K562 (cell line): ENCODE data around the gene STT3A. TPM values are rescaled to one million over a fixed set of nuclear protein-coding genes. Genes with fewer than 3 reads are reported as not detected.

Experiments used
- ARID3A ChIP-seq: IDR thresholded peaks from 2 replicates; pipeline ENCODE4 v1.6.1; 2012; ENCODE audit warnings: low read depth, low read length, improper control_type of control experiment, borderline replicate concordance
- BHLHE40 ChIP-seq: IDR thresholded peaks from 2 replicates; pipeline ENCODE4 v1.6.1; 2011; ENCODE audit warnings: low read length, improper control_type of control experiment
- CEBPG ChIP-seq, 3 experiments: fragments of 200-800 bp in 1 of 3; sonication (Bioruptor generic) in 1 of 3; sonication (generic) in 1 of 3; formaldehyde crosslinking in 1 of 3; IDR thresholded peaks in 2 of 3; conservative IDR thresholded peaks in 1 of 3; 2 replicates each; pipeline versions ENCODE4 v1.6.1 to v1.8.0; 2016 to 2022; ENCODE audit warnings: missing compliant biosample characterization in 2 of 3, missing genetic modification characterization in 2 of 3, mild to moderate bottlenecking in 1 of 3, missing genetic modification reagents in 1 of 3
- CEBPZ ChIP-seq: fragments of 150-350 bp; IDR thresholded peaks from 2 replicates; pipeline ENCODE4 v1.6.1; 2014; ENCODE audit warnings: low read depth, mild to moderate bottlenecking, low read length, borderline replicate concordance
- DEAF1 ChIP-seq: fragments of 450-650 bp; formaldehyde crosslinking; IDR thresholded peaks from 2 replicates; pipeline ENCODE4 v1.4.0; 2020; ENCODE audit warnings: mild to moderate bottlenecking, moderate library complexity
- FOXK2 ChIP-seq, 2 experiments: fragments of 450-650 bp; IDR thresholded peaks in 1 of 2; conservative IDR thresholded peaks in 1 of 2; 2 replicates each; pipeline ENCODE4 v1.6.1; 2016; ENCODE audit warnings: low read depth in 2 of 2, mild to moderate bottlenecking in 1 of 2
- GABPA ChIP-seq: fragments of 200-800 bp; sonication (Bioruptor generic); conservative IDR thresholded peaks from 2 replicates; pipeline ENCODE4 v1.6.1; 2016; ENCODE audit warnings: low read depth, missing genetic modification characterization, missing compliant biosample characterization
- HMG20A ChIP-seq: fragments of 450-650 bp; formaldehyde crosslinking; conservative IDR thresholded peaks from 2 replicates; pipeline ENCODE4 v1.4.0; 2020; ENCODE audit warnings: mild to moderate bottlenecking, mixed read lengths
- LEF1 ChIP-seq: fragments of 450-650 bp; IDR thresholded peaks from 2 replicates; pipeline ENCODE4 v1.6.1; 2016; ENCODE audit warnings: mild to moderate bottlenecking
- MBD2 ChIP-seq: sonication (generic); IDR thresholded peaks from 2 replicates; pipeline ENCODE4 v1.6.1; 2016; ENCODE audit warnings: low read depth, borderline replicate concordance
- MCM7 ChIP-seq, 2 experiments: fragments of 450-650 bp; IDR thresholded peaks; 2 replicates each; pipeline ENCODE4 v1.6.1; 2016 to 2018
- NEUROD1 ChIP-seq: fragments of 150-350 bp; IDR thresholded peaks from 2 replicates; pipeline ENCODE4 v1.6.1; 2014; ENCODE audit warnings: borderline replicate concordance, low read length, low read depth; ENCODE audit not compliant: partially characterized antibody
- NFE2 ChIP-seq: IDR thresholded peaks from 2 replicates; pipeline ENCODE4 v1.6.1; 2014; ENCODE audit warnings: antibody characterized with exemption, low read depth
- SMC3 ChIP-seq: conservative IDR thresholded peaks from 2 replicates; pipeline ENCODE4 v1.6.1; 2011; ENCODE audit warnings: low read depth, low read length, improper control_type of control experiment; ENCODE audit not compliant: insufficient read depth
- TCF15 ChIP-seq: fragments of 250-450 bp; sonication (Bioruptor Pico); IDR thresholded peaks from 2 replicates; pipeline ENCODE4 v1.8.0; 2022; ENCODE audit warnings: moderate library complexity, mild to moderate bottlenecking, inconsistent platforms
- TCF7 ChIP-seq: sonication (generic); IDR thresholded peaks from 2 replicates; pipeline ENCODE4 v1.6.1; 2016; ENCODE audit warnings: antibody characterized with exemption, borderline replicate concordance
- U2AF2 ChIP-seq: fragments of 200-400 bp; formaldehyde crosslinking; optimal IDR thresholded peaks from 2 replicates; pipeline ENCODE3; 2017; ENCODE audit warnings: low read depth, mild to moderate bottlenecking, low read length
- ZNF140 ChIP-seq: fragments of 250-450 bp; sonication (Bioruptor Pico); IDR thresholded peaks from 2 replicates; pipeline ENCODE4 v1.8.0; 2021; ENCODE audit warnings: moderate library complexity, mild to moderate bottlenecking, inconsistent platforms
- ZNF143 ChIP-seq: sonication (generic); formaldehyde crosslinking; IDR thresholded peaks from 2 replicates; pipeline ENCODE4 v1.9.0; 2022; ENCODE audit warnings: mild to moderate bottlenecking, missing genetic modification reagents
- ZNF232 ChIP-seq: sonication (generic); formaldehyde crosslinking; IDR thresholded peaks from 2 replicates; pipeline ENCODE4 v1.8.0; 2022; ENCODE audit warnings: mild to moderate bottlenecking, missing genetic modification reagents
- ZNF668 ChIP-seq: fragments of 250-450 bp; sonication (Bioruptor Pico); IDR thresholded peaks from 2 replicates; pipeline ENCODE4 v1.8.0; 2022; ENCODE audit warnings: mild to moderate bottlenecking, inconsistent platforms
- ZSCAN29 ChIP-seq: fragments of 450-650 bp; IDR thresholded peaks from 2 replicates; pipeline ENCODE4 v1.6.1; 2017
- polyA plus RNA-seq, 8 experiments: library from polyadenylated mRNA; depleted of rRNA in 4 of 8; stranded (reverse) in 5 of 8; unstranded in 3 of 8; fragments of >200 nt; fragmentation: Nextera tagmentation in 2 of 8; fragmentation: Illumina TruSeq in 1 of 8; extraction: Ambion mirVana in 2 of 8; extraction: Trizol in 1 of 8; gene quantifications; 2 replicates each; pipeline versions ENCODE4 v1.2.1 to v1.2.3, GENCODE V29; 2011 to 2014; ENCODE audit warnings: inconsistent platforms in 1 of 8, missing spikeins in 1 of 8
- total RNA-seq, 7 experiments: library from RNA; depleted of rRNA in 6 of 7; stranded (reverse); fragments of >200 nt in 6 of 7; fragmentation: Illumina TruSeq in 2 of 7; extraction: Trizol in 2 of 7; gene quantifications; 2 replicates each; pipeline versions ENCODE4 v1.2.1 to v1.2.3, GENCODE V29; 2011 to 2021; ENCODE audit warnings: low replicate concordance in 1 of 7

STT3A gene
- total and polyA plus RNA-seq, 9 of the 15 experiments (the other 6 are each of a cell fraction or from before 2014, with no cell fraction given), result 70.7 to 330 (median 192) TPM

- TF ChIP-seq DEAF1 (CRISPR knock-in tag) (no peak), BHLHE40 (no peak; the same call in 1 of the 2 replicates), TCF7 (no peak), CEBPG (CRISPR knock-in tag; IDR thresholded peaks at IDR 0.05) (no peak), CEBPG (tag; conservative IDR thresholded peaks at IDR 0.05 in 1 of 2, IDR thresholded peaks at IDR 0.05 in 1 of 2) (peak; percentile 51 to 65; a peak in 3 of 4 replicates), MCM7 (IDR thresholded peaks at IDR 0.05) (no peak), FOXK2 (conservative IDR thresholded peaks at IDR 0.05 in 1 of 2, IDR thresholded peaks at IDR 0.05 in 1 of 2; ENCODE audit: low read depth in 2 of 2) (0 out of 4 replicates have a peak, but pooled peaks of 1 of the 2 experiments have one; percentile 4), ZNF140 (CRISPR knock-in tag) (no peak), NEUROD1 (peak; percentile 61), U2AF2 (no peak), CEBPZ (no peak), ZNF668 (CRISPR knock-in tag) (no peak), ZNF143 (CRISPR knock-in tag) (no peak), ZNF232 (no peak), NFE2 (no peak), LEF1 (no peak), HMG20A (CRISPR knock-in tag) (no peak), MBD2 (no peak), TCF15 (no peak), ZSCAN29 (no peak), SMC3 (0 out of 2 replicates have a peak, but pooled peaks have one; percentile 13), ARID3A (peak; percentile 65; the same call in 1 of the 2 replicates), GABPA (tag) (no peak)
These were observed 33.8 kb downstream of the STT3A start (continued) for GRCh38 chr11:125626288-125626950.
